ENCODE measurements around the gene CEP95.
"Not testable (repeated sequence)": the region's sequence is repeated elsewhere in the genome, so short reads cannot be mapped to it uniquely, and the experiment has no call there.

Gene CEP95, protein sequence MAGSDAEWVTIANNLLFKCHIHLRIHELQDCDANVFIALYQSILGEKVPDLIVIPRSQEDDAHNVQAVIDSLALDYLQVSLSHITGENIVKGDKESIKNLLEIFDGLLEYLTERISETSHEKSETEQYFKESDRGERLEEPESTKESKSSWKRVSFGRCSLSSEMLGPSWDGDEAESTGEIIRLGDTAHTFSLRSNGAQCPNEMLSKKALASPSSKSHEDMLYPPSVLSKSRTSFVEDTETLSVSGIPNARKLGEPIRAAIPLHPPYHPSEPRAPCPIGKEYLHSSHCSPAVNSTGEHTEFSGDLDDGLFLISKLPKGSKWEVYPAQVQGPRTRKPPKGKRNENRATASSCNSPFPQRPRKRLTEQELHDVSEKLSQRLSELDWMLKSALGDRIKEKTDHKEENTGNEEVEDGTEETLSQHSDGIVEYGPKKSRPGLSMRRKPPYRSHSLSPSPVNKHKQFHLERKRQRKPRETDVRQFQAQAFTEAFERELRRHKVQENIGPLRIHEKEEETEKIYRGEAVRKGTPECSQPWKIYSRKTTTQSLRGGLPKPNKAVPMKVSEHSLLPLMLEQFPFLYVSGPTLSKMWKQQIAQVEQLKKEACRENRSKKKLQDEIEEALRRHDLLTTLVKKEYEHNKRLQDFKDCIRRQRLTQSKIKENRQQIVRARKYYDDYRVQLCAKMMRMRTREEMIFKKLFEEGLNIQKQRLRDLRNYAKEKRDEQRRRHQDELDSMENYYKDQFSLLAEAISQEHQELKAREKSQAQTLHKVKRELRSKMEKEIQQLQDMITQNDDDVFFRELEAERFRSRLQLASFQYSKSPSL

DNA sequence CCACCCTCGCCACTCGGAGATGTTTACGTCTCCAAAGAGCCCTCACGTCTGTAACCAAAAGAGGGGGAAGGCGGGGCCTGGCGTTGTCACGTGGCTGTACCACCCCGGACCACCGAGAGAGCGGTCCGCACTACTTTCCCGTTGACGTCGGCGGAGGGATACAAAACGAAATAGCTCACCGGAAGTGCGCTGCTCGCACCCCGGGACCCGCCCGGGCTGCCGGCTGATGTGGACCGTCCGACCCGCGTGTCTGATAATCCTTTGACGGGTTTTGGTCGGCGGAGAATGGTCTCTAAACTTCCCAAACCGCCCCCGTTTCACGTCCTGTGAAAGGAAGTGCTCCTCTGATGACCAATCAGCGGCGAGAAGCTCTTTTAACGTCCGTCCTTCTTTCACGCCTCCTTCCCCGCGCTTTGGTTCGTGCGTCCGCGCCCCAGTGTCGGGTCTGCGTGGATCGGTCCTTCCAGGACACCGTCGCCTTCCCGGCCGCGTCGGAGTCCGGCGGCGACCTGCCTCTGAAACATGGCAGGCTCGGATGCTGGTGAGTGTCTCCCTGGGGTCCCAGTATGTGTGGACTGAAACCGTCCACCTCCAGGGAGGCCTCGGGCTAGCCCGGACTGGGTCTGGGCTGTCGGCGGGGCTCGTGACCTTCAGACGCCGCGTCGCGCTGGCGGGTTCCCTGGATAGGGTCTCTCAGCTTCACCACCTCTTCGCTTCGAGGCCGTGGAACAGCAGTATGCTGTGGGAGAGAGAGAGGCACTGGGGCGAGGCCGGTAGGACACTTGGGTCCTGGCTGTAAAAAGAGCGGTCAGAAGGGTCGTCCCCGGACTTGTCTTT, at the start of gene CEP95:
CEP95 (plus strand) TSS at position 402 of the 837 bp plus-strand sequence; CDS start at position 523, 121 bp downstream.
- Histone ChIP-seq H3K27me3 (ENCODE audit: control insufficient read depth in 1 of 2, insufficient read depth in 2 of 2, low read length in 2 of 2) (no peaks in the 10 kb centered on the region), H3K9ac (ENCODE audit: low read length) (peak within 1 kb of the TSS; percentile 100), H3K27ac (ENCODE audit: low read depth, low read length) (peak within 1 kb of the TSS; percentile 100), H3K4me3 (ENCODE audit: low read depth in 1 of 2, low read length in 2 of 2) (peak within 1 kb of the TSS; percentile 95 to 99), H3K4me1 (ENCODE audit: insufficient read depth, low read length) (peaks cover 42% of the 10 kb centered on the region), H3K36me3 (ENCODE audit: insufficient read depth, low read length) (peaks cover 49% of the 10 kb centered on the region), H3K9me3 (ENCODE audit: low read length) (no peaks in the 10 kb centered on the region)

DNA sequence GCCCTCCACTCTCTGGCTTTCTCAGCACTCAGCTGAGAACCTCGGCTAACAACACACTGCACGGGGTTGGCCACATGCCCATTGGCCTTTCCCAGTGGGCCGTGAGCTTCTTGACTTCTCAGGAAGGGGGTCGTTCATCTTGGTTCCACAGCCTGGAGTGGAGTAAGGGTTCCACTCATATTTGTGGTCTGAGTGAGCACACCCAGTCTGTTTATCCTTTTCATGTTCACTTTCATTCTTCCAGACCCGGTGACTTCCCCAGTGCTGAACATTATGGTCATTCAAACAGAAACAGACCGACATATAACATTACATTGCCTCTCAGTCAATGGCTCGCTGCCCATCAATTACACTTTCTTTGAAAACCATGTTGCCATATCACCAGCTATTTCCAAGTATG, 49.6 kb upstream of the CEP95 start:
- H3K4me1 ChIP-seq (ENCODE audit: insufficient read depth, low read length), result no peaks in the 10 kb centered on the region
- no peaks in the 10 kb centered on the region for H3K9me3 ChIP-seq (ENCODE audit: low read length)
- no peak overlapping the region for H3K4me3 ChIP-seq (ENCODE audit: low read depth in 1 of 2, low read length in 2 of 2)
- no peaks in the 10 kb centered on the region for H3K27me3 ChIP-seq (ENCODE audit: control insufficient read depth in 1 of 2, insufficient read depth in 2 of 2, low read length in 2 of 2)
- H3K36me3 ChIP-seq (ENCODE audit: insufficient read depth, low read length), result no peaks in the 10 kb centered on the region
- no peak overlapping the region for H3K9ac ChIP-seq (ENCODE audit: low read length)
- no peak overlapping the region for H3K27ac ChIP-seq (ENCODE audit: low read depth, low read length)

- Histone ChIP-seq H3K36me3 (ENCODE audit: insufficient read depth, low read length) (no peaks in the 10 kb centered on the region), H3K4me3 (ENCODE audit: low read depth in 1 of 2, low read length in 2 of 2) (no peak overlapping the region), H3K4me1 (ENCODE audit: insufficient read depth, low read length) (no peaks in the 10 kb centered on the region), H3K9ac (ENCODE audit: low read length) (no peak overlapping the region), H3K27me3 (ENCODE audit: control insufficient read depth in 1 of 2, insufficient read depth in 2 of 2, low read length in 2 of 2) (no peaks in the 10 kb centered on the region), H3K9me3 (ENCODE audit: low read length) (no peaks in the 10 kb centered on the region), H3K27ac (ENCODE audit: low read depth, low read length) (no peak overlapping the region)
Observed at GRCh38 chr17:64458756-64459155, 48.0 kb upstream of the CEP95 start.

GRCh38 chr17:64459284-64459747, 47.5 kb upstream of the CEP95 start:
- H3K9ac ChIP-seq (ENCODE audit: low read length), result no peak overlapping the region
- H3K27ac ChIP-seq (ENCODE audit: low read depth, low read length), result no peak overlapping the region
- H3K27me3 ChIP-seq (ENCODE audit: control insufficient read depth in 1 of 2, insufficient read depth in 2 of 2, low read length in 2 of 2), result no peaks in the 10 kb centered on the region
- no peak overlapping the region for H3K4me3 ChIP-seq (ENCODE audit: low read depth in 1 of 2, low read length in 2 of 2)
- H3K36me3 ChIP-seq (ENCODE audit: insufficient read depth, low read length), result no peaks in the 10 kb centered on the region
- H3K4me1 ChIP-seq (ENCODE audit: insufficient read depth, low read length), result no peaks in the 10 kb centered on the region
- no peaks in the 10 kb centered on the region for H3K9me3 ChIP-seq (ENCODE audit: low read length)

DNA sequence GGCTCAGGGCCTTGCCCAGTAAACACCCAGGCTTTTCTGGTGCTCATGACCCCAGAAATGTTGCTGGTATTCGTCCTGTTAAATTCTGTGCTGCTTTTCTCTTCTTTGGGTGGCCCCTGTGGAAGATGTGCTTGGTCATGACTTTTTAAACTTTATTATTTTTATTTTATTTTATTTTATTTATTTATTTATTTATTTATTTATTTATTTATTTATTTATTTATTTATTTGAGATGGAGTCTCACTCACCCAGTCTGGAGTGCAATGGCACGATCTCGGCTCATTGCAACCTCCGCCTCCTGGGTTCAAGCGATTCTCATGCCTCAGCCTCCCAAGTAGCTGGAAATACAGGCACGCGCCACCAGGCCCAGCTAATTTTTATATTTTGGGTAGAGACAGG, 47.0 kb upstream of the CEP95 start:
- not testable (repeated sequence) for H3K4me1 ChIP-seq (ENCODE audit: insufficient read depth, low read length); H3K36me3 ChIP-seq (ENCODE audit: insufficient read depth, low read length); H3K27ac ChIP-seq (ENCODE audit: low read depth, low read length); H3K9ac ChIP-seq (ENCODE audit: low read length); H3K9me3 ChIP-seq (ENCODE audit: low read length); H3K4me3 ChIP-seq (ENCODE audit: low read depth in 1 of 2, low read length in 2 of 2); H3K27me3 ChIP-seq (ENCODE audit: control insufficient read depth in 1 of 2, insufficient read depth in 2 of 2, low read length in 2 of 2)

DNA sequence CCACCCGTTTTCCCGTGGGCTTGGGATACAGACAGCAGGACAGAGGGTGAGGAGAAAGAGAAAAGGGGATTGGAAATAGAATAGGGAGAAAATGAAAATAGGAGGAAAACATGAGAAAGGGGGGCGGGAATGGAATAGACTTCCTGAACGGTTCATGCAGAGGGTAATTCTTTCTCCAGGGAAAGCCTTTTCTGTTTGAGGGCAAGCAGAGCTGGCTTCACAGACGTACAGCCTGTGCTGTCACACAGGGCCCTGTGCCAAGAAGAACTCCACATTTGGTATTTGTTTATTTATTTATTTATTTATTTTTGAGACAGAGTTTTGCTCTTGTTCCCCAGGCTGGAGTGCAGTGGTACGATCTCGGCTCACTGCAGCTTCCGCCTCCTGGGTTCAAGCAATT, 45.8 kb upstream of the CEP95 start:
- Histone ChIP-seq H3K9ac (ENCODE audit: low read length) (no peak overlapping the region), H3K36me3 (ENCODE audit: insufficient read depth, low read length) (no peaks in the 10 kb centered on the region), H3K4me3 (ENCODE audit: low read depth in 1 of 2, low read length in 2 of 2) (no peak overlapping the region), H3K4me1 (ENCODE audit: insufficient read depth, low read length) (no peaks in the 10 kb centered on the region), H3K27ac (ENCODE audit: low read depth, low read length) (no peak overlapping the region), H3K27me3 (ENCODE audit: control insufficient read depth in 1 of 2, insufficient read depth in 2 of 2, low read length in 2 of 2) (no peaks in the 10 kb centered on the region), H3K9me3 (ENCODE audit: low read length) (no peaks in the 10 kb centered on the region)

DNA sequence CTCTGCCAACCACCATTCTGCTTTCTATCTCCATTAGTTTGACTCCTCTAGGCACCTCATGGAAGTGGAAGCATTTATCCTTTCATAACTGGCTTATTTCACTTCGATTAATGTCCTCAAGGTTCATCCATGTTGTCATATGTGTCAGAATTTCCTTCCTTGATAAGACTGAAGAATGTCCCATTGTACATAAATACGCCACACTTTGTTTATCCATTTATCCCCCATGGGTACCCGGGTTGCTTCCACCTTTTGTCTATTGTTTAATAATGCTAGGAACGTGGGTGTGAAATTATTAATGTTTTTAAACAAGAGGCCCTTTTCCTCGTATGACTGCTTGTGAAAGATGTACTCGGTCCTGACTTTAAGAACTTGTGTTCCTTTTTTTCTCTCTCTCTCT, 45.0 kb upstream of the CEP95 start:
- no peak overlapping the region for H3K27ac ChIP-seq (ENCODE audit: low read depth, low read length)
- no peaks in the 10 kb centered on the region for H3K27me3 ChIP-seq (ENCODE audit: control insufficient read depth in 1 of 2, insufficient read depth in 2 of 2, low read length in 2 of 2)
- no peaks in the 10 kb centered on the region for H3K9me3 ChIP-seq (ENCODE audit: low read length)
- no peak overlapping the region for H3K4me3 ChIP-seq (ENCODE audit: low read depth in 1 of 2, low read length in 2 of 2)
- no peaks in the 10 kb centered on the region for H3K36me3 ChIP-seq (ENCODE audit: insufficient read depth, low read length)
- no peaks in the 10 kb centered on the region for H3K4me1 ChIP-seq (ENCODE audit: insufficient read depth, low read length)
- no peak overlapping the region for H3K9ac ChIP-seq (ENCODE audit: low read length)

DNA sequence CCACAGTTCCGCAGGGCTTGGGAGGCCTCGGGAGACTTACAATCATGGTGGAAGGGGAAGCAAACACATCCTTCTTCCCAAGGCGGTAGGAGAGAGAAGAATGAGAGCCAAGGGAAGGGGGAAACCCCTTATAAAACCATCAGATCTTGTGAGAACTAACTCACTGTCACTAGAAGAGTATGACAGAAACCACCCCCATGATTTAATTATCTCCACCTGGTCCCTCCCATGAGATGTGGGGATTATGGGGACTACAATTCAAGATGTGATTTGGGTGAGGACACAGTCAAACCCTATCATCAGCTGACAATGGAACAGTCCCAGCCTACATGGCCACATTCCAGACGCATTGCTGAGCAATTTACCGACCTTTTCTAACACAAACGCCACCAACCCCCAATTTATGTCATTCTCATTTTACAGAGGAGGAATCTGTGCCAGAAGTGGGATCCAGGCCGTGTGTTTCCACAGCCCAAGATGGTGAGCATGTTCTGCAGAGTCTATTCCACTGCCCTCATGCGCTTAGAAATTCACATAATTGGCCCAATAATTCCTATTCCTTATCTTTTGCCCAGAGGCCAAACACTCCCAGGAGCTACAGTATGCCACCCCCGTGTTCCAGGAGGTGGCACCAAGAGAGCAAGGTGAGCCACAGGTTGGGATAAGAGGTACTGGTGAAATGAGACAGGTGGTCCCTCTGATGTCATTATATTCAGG, 40.6 kb upstream of the CEP95 start:
- Histone ChIP-seq H3K9me3 (ENCODE audit: low read length) (no peaks in the 10 kb centered on the region), H3K27ac (ENCODE audit: low read depth, low read length) (no peak overlapping the region), H3K4me1 (ENCODE audit: insufficient read depth, low read length) (no peaks in the 10 kb centered on the region), H3K9ac (ENCODE audit: low read length) (no peak overlapping the region), H3K36me3 (ENCODE audit: insufficient read depth, low read length) (no peaks in the 10 kb centered on the region), H3K27me3 (ENCODE audit: control insufficient read depth in 1 of 2, insufficient read depth in 2 of 2, low read length in 2 of 2) (no peaks in the 10 kb centered on the region), H3K4me3 (ENCODE audit: low read depth in 1 of 2, low read length in 2 of 2) (no peak overlapping the region)

GRCh38 chr17:64466834-64467233, 39.9 kb upstream of the CEP95 start:
- H3K36me3 ChIP-seq (ENCODE audit: insufficient read depth, low read length); H3K27ac ChIP-seq (ENCODE audit: low read depth, low read length); H3K9me3 ChIP-seq (ENCODE audit: low read length); H3K4me3 ChIP-seq (ENCODE audit: low read depth in 1 of 2, low read length in 2 of 2); H3K4me1 ChIP-seq (ENCODE audit: insufficient read depth, low read length); H3K9ac ChIP-seq (ENCODE audit: low read length); H3K27me3 ChIP-seq (ENCODE audit: control insufficient read depth in 1 of 2, insufficient read depth in 2 of 2, low read length in 2 of 2): not testable (repeated sequence)

- no peaks in the 10 kb centered on the region for H3K27me3 ChIP-seq (ENCODE audit: control insufficient read depth in 1 of 2, insufficient read depth in 2 of 2, low read length in 2 of 2)
- no peak overlapping the region for H3K9ac ChIP-seq (ENCODE audit: low read length)
- H3K4me1 ChIP-seq (ENCODE audit: insufficient read depth, low read length), result no peaks in the 10 kb centered on the region
- no peak overlapping the region for H3K4me3 ChIP-seq (ENCODE audit: low read depth in 1 of 2, low read length in 2 of 2)
- H3K27ac ChIP-seq (ENCODE audit: low read depth, low read length), result no peak overlapping the region
- no peaks in the 10 kb centered on the region for H3K36me3 ChIP-seq (ENCODE audit: insufficient read depth, low read length)
- no peaks in the 10 kb centered on the region for H3K9me3 ChIP-seq (ENCODE audit: low read length)
Observed at GRCh38 chr17:64470625-64471024, 36.2 kb upstream of the CEP95 start.

Measured in muscle layer of colon (tissue), 2 donors.